GM12873 (cell line): ENCODE data around the gene ZNF765.
A peak's percentile ranks its signal among the peaks of the same experiment; 100 is the strongest.

Experiments used
- CTCF ChIP-seq: IDR thresholded peaks from 2 replicates; pipeline ENCODE4 v1.5.1; 2012; ENCODE audit warnings: low read depth, mild to moderate bottlenecking, moderate library complexity, low read length, control low read depth; ENCODE audit not compliant: insufficient read depth; ENCODE audit errors: missing control alignments

The ZNF765 gene

GRCh38 chr19:53394522-53394973 is 401 bp upstream of the ZNF765 start:
- TF ChIP-seq CTCF = no peak

GRCh38 chr19:53396525-53396868 is 1.5 kb downstream of the ZNF765 start:
- TF ChIP-seq CTCF = no peak

GRCh38 chr19:53409505-53410204 is 14.7 kb downstream of the ZNF765 start:
- TF ChIP-seq CTCF = no peak

- no peak for TF ChIP-seq CTCF
Observed at GRCh38 chr19:53422551-53422950, 27.6 kb downstream of the ZNF765 start.

- peak; percentile 83 for TF ChIP-seq CTCF
Observed at GRCh38 chr19:53424968-53425597, 30.1 kb downstream of the ZNF765 start.

GRCh38 chr19:53431399-53432087 is 36.6 kb downstream of the ZNF765 start, which contains the start of gene ZNF761:
Gene ZNF761, plus strand, starts transcription at chr19:53431984. Its CDS starts 15,285 bp downstream, at chr19:53447269.
- TF ChIP-seq CTCF = peak; percentile 25

GRCh38 chr19:53432088-53432661 is 37.2 kb downstream of the ZNF765 start:
- no peak for TF ChIP-seq CTCF
